A549 (cell line): ENCODE data around the gene MCM3AP.

Source experiments
- CBX2 ChIP-seq: fragments of 200-600 bp; sonication (generic); IDR thresholded peaks from 2 replicates; pipeline ENCODE4 v1.6.1; 2016; ENCODE audit warnings: low read depth, mild to moderate bottlenecking, borderline replicate concordance
- CEBPB ChIP-seq, 2 experiments: fragments of >200 bp in 1 of 2; sonication (Bioruptor Twin) in 1 of 2; formaldehyde crosslinking in 1 of 2; IDR thresholded peaks; 2 replicates each; pipeline ENCODE4 v1.6.1; 2012 to 2016
- CHD4 ChIP-seq: fragments of 200-600 bp; sonication (generic); IDR thresholded peaks from 2 replicates; pipeline ENCODE4 v1.6.1; 2016; ENCODE audit warnings: antibody characterized with exemption, mild to moderate bottlenecking, borderline replicate concordance
- EP300 ChIP-seq, 2 experiments: fragments of >200 bp; sonication (Bioruptor Twin); formaldehyde crosslinking; IDR thresholded peaks; 2 replicates in 1 of 2; 3 replicates in 1 of 2; pipeline ENCODE4 v1.6.1; 2016 to 2017
- HDAC2 ChIP-seq: fragments of 200-600 bp; sonication (generic); IDR thresholded peaks from 2 replicates; pipeline ENCODE4 v1.6.1; 2016
- RAD21 ChIP-seq, 2 experiments: fragments of >200 bp in 1 of 2; sonication (Bioruptor Twin) in 1 of 2; formaldehyde crosslinking in 1 of 2; IDR thresholded peaks in 1 of 2; conservative IDR thresholded peaks in 1 of 2; 2 replicates in 1 of 2; 3 replicates in 1 of 2; pipeline ENCODE4 v1.6.1; 2012 to 2018; ENCODE audit warnings: inconsistent platforms in 1 of 2
- RFX5 ChIP-seq: fragments of 450-650 bp; IDR thresholded peaks from 2 replicates; pipeline ENCODE4 v1.7.1; 2014; ENCODE audit warnings: antibody characterized with exemption, mild to moderate bottlenecking, moderate library complexity
- SREBF2 ChIP-seq: fragments of 450-650 bp; IDR thresholded peaks from 2 replicates; pipeline ENCODE4 v1.6.1; 2014; ENCODE audit warnings: mild to moderate bottlenecking, moderate library complexity
- TF ChIP-seq, protein P1 (sequence below): IDR thresholded peaks from 2 replicates; pipeline ENCODE4 v1.6.1; 2012
- TF ChIP-seq, protein P2 (sequence below): fragments of >200 bp; sonication (Bioruptor Twin); formaldehyde crosslinking; IDR thresholded peaks from 3 replicates; pipeline ENCODE4 v1.5.1; 2016
- TF ChIP-seq, protein P3 (sequence below): fragments of 200-600 bp; sonication (generic); IDR thresholded peaks from 2 replicates; pipeline ENCODE4 v1.6.1; 2016; ENCODE audit warnings: antibody characterized with exemption, mild to moderate bottlenecking, moderate library complexity
- TF ChIP-seq, protein P4 (sequence below): fragments of 150-350 bp; IDR thresholded peaks from 2 replicates; pipeline ENCODE4 v1.6.1; 2014; ENCODE audit warnings: low read depth, mild to moderate bottlenecking, low read length

DNA sequence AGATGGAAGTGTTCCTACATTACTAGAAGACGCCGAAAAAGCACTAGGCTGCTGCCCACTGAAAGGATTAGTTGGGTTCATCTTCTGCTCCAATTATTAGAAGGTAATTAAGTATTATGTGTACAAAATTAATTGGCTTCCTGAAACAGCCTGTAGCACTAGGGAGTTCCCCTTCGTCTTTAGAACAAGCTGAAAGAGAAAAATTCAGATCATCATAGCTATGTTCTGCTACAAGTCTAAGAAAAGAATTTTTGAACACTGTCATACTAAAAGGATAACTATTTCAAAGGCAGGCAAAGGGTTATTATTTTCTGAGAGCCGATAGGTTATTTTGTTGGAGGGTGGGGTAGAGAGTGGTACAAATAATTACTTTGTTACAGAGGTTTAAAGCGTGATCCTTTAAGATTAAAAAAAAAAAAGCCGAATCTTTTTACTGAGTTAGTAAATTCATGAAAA, at the start of gene MCM3AP:
- no peak for TF ChIP-seq CEBPB (IDR thresholded peaks at IDR 0.05)
- TF ChIP-seq RFX5: no peak
- TF ChIP-seq, protein P1, sequence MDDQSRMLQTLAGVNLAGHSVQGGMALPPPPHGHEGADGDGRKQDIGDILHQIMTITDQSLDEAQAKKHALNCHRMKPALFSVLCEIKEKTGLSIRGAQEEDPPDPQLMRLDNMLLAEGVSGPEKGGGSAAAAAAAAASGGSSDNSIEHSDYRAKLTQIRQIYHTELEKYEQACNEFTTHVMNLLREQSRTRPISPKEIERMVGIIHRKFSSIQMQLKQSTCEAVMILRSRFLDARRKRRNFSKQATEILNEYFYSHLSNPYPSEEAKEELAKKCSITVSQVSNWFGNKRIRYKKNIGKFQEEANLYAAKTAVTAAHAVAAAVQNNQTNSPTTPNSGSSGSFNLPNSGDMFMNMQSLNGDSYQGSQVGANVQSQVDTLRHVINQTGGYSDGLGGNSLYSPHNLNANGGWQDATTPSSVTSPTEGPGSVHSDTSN: no peak
- TF ChIP-seq, protein P2, sequence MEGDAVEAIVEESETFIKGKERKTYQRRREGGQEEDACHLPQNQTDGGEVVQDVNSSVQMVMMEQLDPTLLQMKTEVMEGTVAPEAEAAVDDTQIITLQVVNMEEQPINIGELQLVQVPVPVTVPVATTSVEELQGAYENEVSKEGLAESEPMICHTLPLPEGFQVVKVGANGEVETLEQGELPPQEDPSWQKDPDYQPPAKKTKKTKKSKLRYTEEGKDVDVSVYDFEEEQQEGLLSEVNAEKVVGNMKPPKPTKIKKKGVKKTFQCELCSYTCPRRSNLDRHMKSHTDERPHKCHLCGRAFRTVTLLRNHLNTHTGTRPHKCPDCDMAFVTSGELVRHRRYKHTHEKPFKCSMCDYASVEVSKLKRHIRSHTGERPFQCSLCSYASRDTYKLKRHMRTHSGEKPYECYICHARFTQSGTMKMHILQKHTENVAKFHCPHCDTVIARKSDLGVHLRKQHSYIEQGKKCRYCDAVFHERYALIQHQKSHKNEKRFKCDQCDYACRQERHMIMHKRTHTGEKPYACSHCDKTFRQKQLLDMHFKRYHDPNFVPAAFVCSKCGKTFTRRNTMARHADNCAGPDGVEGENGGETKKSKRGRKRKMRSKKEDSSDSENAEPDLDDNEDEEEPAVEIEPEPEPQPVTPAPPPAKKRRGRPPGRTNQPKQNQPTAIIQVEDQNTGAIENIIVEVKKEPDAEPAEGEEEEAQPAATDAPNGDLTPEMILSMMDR: no peak
- TF ChIP-seq, protein P3, sequence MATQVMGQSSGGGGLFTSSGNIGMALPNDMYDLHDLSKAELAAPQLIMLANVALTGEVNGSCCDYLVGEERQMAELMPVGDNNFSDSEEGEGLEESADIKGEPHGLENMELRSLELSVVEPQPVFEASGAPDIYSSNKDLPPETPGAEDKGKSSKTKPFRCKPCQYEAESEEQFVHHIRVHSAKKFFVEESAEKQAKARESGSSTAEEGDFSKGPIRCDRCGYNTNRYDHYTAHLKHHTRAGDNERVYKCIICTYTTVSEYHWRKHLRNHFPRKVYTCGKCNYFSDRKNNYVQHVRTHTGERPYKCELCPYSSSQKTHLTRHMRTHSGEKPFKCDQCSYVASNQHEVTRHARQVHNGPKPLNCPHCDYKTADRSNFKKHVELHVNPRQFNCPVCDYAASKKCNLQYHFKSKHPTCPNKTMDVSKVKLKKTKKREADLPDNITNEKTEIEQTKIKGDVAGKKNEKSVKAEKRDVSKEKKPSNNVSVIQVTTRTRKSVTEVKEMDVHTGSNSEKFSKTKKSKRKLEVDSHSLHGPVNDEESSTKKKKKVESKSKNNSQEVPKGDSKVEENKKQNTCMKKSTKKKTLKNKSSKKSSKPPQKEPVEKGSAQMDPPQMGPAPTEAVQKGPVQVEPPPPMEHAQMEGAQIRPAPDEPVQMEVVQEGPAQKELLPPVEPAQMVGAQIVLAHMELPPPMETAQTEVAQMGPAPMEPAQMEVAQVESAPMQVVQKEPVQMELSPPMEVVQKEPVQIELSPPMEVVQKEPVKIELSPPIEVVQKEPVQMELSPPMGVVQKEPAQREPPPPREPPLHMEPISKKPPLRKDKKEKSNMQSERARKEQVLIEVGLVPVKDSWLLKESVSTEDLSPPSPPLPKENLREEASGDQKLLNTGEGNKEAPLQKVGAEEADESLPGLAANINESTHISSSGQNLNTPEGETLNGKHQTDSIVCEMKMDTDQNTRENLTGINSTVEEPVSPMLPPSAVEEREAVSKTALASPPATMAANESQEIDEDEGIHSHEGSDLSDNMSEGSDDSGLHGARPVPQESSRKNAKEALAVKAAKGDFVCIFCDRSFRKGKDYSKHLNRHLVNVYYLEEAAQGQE: no peak
- no peak for TF ChIP-seq CHD4
- no peak for TF ChIP-seq RAD21 (conservative IDR thresholded peaks at IDR 0.05 in 1 of 2, IDR thresholded peaks at IDR 0.05 in 1 of 2)
- TF ChIP-seq, protein P4, sequence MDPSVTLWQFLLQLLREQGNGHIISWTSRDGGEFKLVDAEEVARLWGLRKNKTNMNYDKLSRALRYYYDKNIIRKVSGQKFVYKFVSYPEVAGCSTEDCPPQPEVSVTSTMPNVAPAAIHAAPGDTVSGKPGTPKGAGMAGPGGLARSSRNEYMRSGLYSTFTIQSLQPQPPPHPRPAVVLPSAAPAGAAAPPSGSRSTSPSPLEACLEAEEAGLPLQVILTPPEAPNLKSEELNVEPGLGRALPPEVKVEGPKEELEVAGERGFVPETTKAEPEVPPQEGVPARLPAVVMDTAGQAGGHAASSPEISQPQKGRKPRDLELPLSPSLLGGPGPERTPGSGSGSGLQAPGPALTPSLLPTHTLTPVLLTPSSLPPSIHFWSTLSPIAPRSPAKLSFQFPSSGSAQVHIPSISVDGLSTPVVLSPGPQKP: no peak
- TF ChIP-seq SREBF2: no peak
- no peak for TF ChIP-seq EP300 (IDR thresholded peaks at IDR 0.05)
- TF ChIP-seq HDAC2: no peak
- no peak for TF ChIP-seq CBX2
